Esophagus squamous epithelium (tissue), 4 donors: ENCODE data around the gene VMP1.

ENCODE experiments used
- CTCF ChIP-seq, 6 experiments: fragments of 450-650 bp in 4 of 6; fragments of 200-600 bp in 2 of 6; sonication (generic) in 2 of 6; IDR thresholded peaks; one replicate each; pipeline ENCODE4 v1.5.1; 2016 to 2019; ENCODE audit warnings: antibody characterized with exemption in 6 of 6, mild to moderate bottlenecking in 4 of 6, moderate library complexity in 4 of 6
- POLR2A ChIP-seq, 4 donors: fragments of 450-650 bp; IDR thresholded peaks; one replicate each; pipeline ENCODE4 v1.6.1; 2017; ENCODE audit warnings: antibody characterized with exemption in 4 of 4, mild to moderate bottlenecking in 4 of 4, moderate library complexity in 3 of 4

GRCh38 chr17:59828478-59828760 lies 121.0 kb downstream of the VMP1 start:
- TF ChIP-seq CTCF (IDR thresholded peaks at IDR 0.05): no peak
- TF ChIP-seq POLR2A (IDR thresholded peaks at IDR 0.05): no peak
